RWPE1 (cell line): ENCODE measurements around the gene LIPT2.

Experiments
- CTCF ChIA-PET: fragments of 350-600 bp; sonication (Branson Sonifier 250); formaldehyde crosslinking; extraction: SDS; loops from one replicate; lab custom pipeline; 2021; lab: Yijun Ruan, JAX
- POLR2A ChIA-PET: fragments of 400-600 bp; formaldehyde crosslinking; extraction: SDS; loops from one replicate; lab custom pipeline; 2020; ENCODE audit warnings: antibody characterized with exemption; ENCODE audit not compliant: low non-redundant PET; lab: Yijun Ruan, JAX
- DNase-seq: peaks from one replicate; pipeline ENCODE4 v3.0.0; 2012; ENCODE audit warnings: low spot score
- H3K27ac ChIP-seq: fragments of 450-650 bp; 2 replicates; pipeline ENCODE4 v1.5.1; 2017
- TF ChIP-seq, protein P1 (sequence below): fragments of 450-650 bp; conservative IDR thresholded peaks from 2 replicates; pipeline ENCODE4 v1.5.1; 2017; ENCODE audit warnings: low read depth, mild to moderate bottlenecking

The LIPT2 gene

GRCh38 chr11:74463216-74463615, 30.3 kb downstream of the LIPT2 start:
- ChIA-PET POLR2A (no interaction called here), CTCF (interaction anchor here (1.7 kb wide), 1 partner anchor 10 kb away, joined by 14 read pairs; no protein-coding TSS in a partner anchor)
- DNase-seq = no peak
- H3K27ac ChIP-seq = no peak overlapping the region
- TF ChIP-seq, protein P1, sequence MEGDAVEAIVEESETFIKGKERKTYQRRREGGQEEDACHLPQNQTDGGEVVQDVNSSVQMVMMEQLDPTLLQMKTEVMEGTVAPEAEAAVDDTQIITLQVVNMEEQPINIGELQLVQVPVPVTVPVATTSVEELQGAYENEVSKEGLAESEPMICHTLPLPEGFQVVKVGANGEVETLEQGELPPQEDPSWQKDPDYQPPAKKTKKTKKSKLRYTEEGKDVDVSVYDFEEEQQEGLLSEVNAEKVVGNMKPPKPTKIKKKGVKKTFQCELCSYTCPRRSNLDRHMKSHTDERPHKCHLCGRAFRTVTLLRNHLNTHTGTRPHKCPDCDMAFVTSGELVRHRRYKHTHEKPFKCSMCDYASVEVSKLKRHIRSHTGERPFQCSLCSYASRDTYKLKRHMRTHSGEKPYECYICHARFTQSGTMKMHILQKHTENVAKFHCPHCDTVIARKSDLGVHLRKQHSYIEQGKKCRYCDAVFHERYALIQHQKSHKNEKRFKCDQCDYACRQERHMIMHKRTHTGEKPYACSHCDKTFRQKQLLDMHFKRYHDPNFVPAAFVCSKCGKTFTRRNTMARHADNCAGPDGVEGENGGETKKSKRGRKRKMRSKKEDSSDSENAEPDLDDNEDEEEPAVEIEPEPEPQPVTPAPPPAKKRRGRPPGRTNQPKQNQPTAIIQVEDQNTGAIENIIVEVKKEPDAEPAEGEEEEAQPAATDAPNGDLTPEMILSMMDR = no peak

GRCh38 chr11:74462631-74463030, 30.9 kb downstream of the LIPT2 start:
- ChIA-PET POLR2A (no interaction called here), CTCF (interaction anchor here (1.7 kb wide), 1 partner anchor 9 kb away, joined by 14 read pairs; no protein-coding TSS in a partner anchor)
- DNase-seq = no peak
- no peak overlapping the region for H3K27ac ChIP-seq
- TF ChIP-seq, protein P1 = no peak

DNA sequence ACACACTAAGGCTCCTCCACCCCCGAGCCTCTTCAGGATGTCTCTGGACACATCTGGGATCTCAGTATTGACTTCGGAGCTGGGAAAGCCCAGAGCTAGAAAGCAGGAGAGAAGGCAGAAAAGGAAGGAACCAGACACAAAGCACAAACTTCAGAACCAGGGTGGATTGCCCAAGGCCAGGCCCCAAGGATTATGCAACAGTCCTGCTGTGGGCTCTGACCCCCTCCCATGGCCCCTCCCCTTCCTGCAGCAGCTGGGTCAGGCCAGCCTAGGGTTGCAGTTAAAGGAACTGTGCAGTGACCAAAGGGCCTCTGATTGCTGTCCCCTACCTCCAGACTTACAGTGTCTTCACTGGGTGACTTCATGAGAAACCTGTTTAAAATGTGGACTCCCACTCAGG, 31.5 kb downstream of the LIPT2 start:
- TF ChIP-seq, protein P1 = no peak
- DNase-seq = no peak
- ChIA-PET CTCF (interaction anchor here (0.6 to 1.0 kb wide), 3 partner anchors 9 to 25 kb away, joined by 3 to 4 read pairs (median 3); no protein-coding TSS in a partner anchor), POLR2A (no interaction called here)
- no peak overlapping the region for H3K27ac ChIP-seq

DNA sequence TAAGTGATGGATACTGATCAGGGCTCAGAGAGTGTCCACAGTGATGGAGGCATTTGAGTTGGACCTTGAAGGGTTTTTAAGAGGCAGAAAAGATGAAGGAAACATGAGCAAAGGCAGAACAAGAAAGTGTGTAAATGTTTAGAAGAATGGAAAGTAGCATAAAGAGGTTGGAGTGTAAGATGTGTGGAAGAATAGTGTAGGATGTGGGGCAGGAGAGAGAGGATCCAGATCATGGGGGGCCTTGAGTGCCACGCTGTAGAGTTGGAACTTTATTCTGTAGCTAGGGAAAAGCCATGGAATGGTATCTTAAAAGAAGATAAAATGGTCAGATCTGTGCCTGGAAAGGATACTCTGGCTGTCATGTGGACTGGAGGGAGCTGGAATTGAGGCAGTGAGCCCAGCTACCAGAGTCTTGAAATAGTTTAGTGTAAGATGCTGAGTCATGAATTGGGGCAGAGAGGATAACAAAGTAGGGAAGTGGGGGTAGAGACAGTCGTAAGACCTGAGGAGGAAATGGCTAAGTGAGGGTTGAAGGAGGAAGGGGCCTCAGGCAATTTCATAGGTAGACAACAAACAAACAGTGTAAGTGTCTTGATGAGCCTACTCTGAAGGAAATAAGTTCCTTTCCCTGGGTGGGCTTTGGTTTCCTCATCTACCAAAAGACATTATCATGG, 32.9 kb downstream of the LIPT2 start:
- ChIA-PET POLR2A (no interaction called here), CTCF (interaction anchor here (0.7 kb wide), 1 partner anchor 475 kb away, joined by 4 read pairs; no protein-coding TSS in a partner anchor)
- DNase-seq = no peak
- H3K27ac ChIP-seq = no peak overlapping the region
- TF ChIP-seq, protein P1 = no peak

DNA sequence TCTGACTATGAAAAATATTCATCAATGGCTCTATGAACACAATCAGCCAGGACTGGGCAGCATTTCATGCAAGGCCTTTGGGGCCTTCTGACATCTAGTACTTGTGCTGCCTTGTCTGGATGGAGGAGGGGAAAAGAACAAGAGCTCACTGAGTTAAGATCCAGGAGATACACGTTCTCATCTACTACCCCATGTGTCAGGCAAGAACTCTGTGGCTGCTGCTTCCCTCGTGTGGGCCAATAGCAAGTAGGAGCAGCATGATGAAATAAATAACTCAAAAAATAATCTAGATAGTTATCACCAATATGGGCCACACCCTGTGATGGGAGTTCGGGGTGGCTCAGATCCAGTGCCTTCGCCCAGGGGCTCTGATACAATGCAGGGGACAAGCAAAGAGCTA, 33.5 kb downstream of the LIPT2 start:
- CTCF ChIA-PET = interaction anchor here (0.7 kb wide), 1 partner anchor 475 kb away, joined by 4 read pairs; no protein-coding TSS in a partner anchor
- no peak overlapping the region for H3K27ac ChIP-seq
- TF ChIP-seq, protein P1 = no peak
- POLR2A ChIA-PET = no interaction called here
- DNase-seq = no peak

DNA sequence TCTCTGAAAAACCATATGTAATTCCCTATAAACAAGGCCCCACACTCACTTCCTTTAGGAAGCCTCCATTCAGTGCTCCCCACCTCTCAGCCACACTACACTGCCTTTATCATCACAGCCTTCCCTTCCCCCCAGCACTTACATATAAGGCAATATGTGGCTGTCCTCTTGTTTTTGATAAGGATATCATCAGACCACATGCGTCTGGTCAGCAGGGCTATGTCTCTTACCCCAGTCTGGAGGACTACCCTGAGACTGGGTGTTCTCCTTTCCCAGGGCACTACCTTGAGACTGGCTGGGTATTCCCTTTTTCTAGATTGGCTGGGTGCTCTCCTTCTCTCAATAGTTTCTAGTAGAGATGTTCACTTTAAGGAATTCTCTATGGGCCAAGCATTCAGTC, 33.9 kb downstream of the LIPT2 start:
- H3K27ac ChIP-seq = no peak overlapping the region
- no peak for DNase-seq
- ChIA-PET CTCF (no interaction called here), POLR2A (no interaction called here)
- TF ChIP-seq, protein P1 = no peak
